Muscle of arm (tissue), 12 donors: ENCODE measurements around the gene MAGI2. TPM values are rescaled to one million over a fixed set of nuclear protein-coding genes. Genes with fewer than 3 reads are reported as not detected.

Experiments used
- DNase-seq: peaks from one replicate; pipeline ENCODE4 v3.0.0-alpha.2; 2013
- polyA plus RNA-seq, 12 donors: library from polyadenylated mRNA; unstranded; fragments of 120-200 nt; gene quantifications; one replicate each; pipeline ENCODE4 v1.2.1, GENCODE V29; 2013; ENCODE audit not compliant: insufficient read length in 12 of 12

The MAGI2 gene
- polyA plus RNA-seq, 12 donors = 4.4 to 8.6 (median 6.4) TPM; not detected in 1

- DNase-seq = no peak
Measured at GRCh38 chr7:79258826-79259225, 194.6 kb downstream of the MAGI2 start.

- DNase-seq = no peak
Measured at GRCh38 chr7:79257959-79258358, 195.5 kb downstream of the MAGI2 start.

DNA sequence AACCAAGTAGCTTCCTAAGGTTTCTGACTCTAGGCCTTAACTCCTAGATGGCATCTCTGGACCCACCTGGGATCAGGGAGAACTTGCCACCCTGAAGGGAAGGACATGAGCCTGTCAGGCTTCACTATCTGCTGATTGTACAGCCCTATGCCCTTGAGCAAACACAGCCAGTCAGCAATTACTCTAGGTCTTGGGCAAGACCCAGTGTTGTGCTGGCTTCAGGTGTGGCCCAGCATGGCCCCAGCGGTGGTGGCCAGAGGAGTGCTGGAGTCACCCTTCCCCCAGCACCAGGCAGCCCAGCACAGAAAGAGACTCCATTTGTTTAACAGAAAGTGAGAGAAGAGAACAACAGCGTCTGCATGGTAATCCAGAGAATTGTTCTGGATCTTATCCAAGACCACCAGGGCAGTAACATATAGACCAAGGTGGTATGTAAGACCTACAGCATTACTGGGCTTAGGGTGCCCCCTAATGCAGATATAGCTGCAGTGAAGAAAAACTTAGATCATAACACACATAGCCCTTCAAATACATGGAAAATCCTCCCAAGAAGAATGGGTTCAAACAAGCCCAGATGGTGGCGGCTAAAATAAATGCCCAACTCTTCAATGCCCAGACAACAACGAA, 207.7 kb downstream of the MAGI2 start:
- DNase-seq = no peak

- DNase-seq = no peak
Measured at GRCh38 chr7:79244482-79244881, 209.0 kb downstream of the MAGI2 start.

DNA sequence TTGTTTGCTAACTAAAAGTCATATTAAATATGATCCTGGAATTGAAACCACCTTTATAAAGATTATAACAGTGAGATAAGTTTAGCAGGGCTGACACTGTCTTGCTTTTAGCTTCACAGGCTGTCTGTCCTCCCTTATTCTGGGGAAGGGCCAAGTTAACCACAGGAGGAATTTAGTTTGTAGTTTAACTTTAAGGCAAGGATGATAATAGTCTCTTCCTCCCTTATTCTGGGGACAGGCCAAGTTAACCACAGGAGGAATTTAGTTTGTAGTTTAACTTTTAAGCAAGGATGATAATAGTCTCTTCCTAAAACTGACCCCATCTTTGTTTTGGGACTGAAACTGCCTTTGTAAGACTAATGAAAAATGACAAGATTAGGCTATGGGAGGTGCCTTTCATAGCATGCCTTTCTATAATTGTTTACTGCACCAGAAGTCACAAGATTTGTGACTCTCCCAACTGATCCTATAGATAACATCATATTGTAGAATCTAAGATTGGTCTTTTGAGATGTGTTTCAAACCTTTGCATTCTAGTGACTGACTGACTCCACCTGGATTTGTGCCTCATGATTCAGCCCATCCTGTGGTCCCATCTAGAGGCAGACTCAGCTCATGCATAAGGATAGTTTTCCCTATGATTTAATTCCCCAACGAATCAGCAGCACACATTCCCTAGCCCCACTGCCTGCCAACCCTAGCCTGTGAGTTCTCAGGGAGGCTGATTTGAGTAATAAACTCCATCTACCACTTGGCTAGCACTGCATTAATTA, 212.0 kb downstream of the MAGI2 start:
- no peak for DNase-seq

DNA sequence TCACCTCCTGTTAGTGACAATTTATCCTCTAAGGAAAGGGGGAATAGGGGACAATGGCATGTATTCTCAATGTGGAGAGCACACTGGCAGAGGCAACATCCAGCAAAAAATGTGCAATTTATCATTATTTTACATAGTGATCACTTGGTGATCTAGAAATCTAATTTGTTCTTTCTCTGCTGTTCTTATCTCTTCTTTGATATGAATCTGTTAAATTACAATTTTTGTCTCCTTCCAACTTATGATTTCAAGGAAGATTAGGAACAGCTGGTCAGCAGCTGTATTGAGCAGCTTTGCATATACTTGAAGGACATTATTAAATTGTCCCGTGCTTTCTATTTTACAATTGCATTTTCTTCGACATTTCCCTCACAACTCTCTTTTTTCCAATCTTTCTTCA, 213.1 kb downstream of the MAGI2 start:
- no peak for DNase-seq

GRCh38 chr7:79236352-79237028, 217.0 kb downstream of the MAGI2 start:
- DNase-seq = no peak

- DNase-seq = no peak
Measured at GRCh38 chr7:79227044-79227443, 226.4 kb downstream of the MAGI2 start.

DNA sequence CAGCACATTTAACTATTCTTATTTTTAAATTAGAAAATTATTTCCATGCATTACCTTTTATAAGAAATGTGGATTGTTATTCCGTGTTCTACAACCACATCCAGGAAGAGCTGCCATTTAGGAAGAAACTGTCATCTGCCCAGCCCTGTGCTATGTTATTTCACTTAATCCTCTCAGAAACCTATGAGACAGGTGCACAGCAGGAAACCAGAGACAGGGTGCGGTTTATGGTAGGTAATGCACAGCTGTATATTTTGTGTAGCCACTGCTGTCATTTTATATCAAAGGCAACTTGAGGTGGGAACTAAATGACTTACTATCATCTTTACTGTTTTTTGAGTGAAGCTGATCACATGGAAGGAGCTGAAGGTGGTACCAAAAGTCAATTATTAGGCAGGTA, 232.3 kb downstream of the MAGI2 start:
- DNase-seq = no peak

- no peak for DNase-seq
Measured at GRCh38 chr7:79217976-79218626, 235.4 kb downstream of the MAGI2 start.

- DNase-seq = no peak
Measured at GRCh38 chr7:79217468-79217867, 236.0 kb downstream of the MAGI2 start.

GRCh38 chr7:79216236-79216635, 237.2 kb downstream of the MAGI2 start:
- DNase-seq = no peak

DNA sequence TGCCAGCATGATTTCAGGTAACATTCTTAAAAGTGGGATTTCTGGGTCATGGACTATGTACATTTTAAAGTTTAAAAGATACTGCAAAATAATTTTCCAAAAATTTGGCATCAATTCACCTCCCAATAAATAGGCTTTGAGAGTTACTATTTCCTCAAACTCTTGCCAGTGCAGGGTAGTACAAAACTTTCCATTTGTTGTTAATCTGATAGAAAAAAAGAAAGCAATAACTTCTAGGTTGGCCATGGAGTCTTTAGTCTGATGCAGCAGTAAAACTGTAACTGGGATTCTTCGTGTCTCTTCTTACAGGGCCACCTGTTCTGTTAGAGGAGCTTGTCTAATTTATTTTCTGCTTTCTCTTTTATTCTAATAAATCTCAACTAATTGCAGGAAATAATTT, 241.1 kb downstream of the MAGI2 start:
- no peak for DNase-seq

- no peak for DNase-seq
Measured at GRCh38 chr7:79211724-79212123, 241.7 kb downstream of the MAGI2 start.

DNA sequence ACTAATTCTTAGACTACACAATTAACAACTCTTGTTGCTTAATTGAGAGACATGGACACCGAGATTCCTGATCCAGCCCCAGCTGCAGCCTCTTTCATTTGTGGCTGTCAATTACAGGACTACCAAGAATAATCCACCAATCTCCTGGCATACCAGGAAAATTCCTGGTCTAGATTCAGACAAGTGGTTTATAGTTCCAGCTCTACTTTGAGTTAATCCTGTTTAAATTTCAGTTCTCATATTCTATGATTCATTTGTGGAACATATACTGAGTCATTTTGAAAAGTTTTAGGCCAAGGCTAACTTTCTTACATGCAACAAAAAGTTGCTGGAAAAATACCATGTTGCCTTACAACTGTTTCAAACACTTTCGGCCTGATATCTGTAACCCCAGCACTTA, 253.5 kb downstream of the MAGI2 start:
- no peak for DNase-seq

DNA sequence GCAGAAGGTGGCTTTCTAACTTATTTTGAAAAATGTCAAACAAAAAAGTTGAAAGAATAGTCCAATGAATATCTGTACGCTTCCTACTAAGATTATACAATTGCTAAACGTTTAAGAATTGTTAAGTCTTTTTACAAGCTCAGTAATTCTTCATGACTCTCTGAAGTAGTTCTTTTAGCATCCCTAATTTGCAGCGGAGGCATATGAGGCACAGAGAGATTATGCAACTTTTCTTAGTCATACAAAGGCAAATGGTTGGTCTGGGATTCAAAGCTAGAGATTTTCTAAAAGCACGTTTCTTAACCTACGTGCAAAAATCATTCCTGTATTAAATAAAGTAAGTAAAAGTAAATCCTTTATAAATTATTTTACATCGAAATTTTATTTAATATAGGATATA, 254.2 kb downstream of the MAGI2 start:
- DNase-seq = no peak

GRCh38 chr7:79185605-79186004, 267.9 kb downstream of the MAGI2 start:
- no peak for DNase-seq

DNA sequence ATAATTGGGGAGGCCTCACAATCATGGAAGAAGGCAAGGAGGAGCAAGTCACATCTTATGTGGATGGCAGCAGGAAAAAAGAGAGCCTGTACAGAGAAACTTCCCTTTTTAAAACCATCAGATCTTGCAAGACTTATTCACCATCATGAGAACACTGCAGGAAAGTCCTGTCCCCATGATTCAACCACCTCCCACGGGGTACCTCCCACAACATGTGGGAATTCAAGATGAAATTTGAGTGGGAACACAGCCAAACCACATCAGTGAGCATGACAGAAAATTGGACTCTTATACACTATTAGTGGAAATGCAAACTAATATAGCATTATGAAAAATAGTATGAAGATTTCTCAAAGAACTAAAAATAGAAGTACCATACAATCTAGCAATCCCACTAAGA, 271.2 kb downstream of the MAGI2 start:
- no peak for DNase-seq

- DNase-seq = no peak
Measured at GRCh38 chr7:79180533-79180932, 272.9 kb downstream of the MAGI2 start.

- peak; percentile 44 for DNase-seq
Measured at GRCh38 chr7:79176859-79177477, 276.5 kb downstream of the MAGI2 start.

- no peak for DNase-seq
Measured at GRCh38 chr7:79175374-79175773, 278.1 kb downstream of the MAGI2 start.

- DNase-seq = no peak
Measured at GRCh38 chr7:79165225-79165624, 288.2 kb downstream of the MAGI2 start.
